ENCODE data around the gene DIO1.

DNA sequence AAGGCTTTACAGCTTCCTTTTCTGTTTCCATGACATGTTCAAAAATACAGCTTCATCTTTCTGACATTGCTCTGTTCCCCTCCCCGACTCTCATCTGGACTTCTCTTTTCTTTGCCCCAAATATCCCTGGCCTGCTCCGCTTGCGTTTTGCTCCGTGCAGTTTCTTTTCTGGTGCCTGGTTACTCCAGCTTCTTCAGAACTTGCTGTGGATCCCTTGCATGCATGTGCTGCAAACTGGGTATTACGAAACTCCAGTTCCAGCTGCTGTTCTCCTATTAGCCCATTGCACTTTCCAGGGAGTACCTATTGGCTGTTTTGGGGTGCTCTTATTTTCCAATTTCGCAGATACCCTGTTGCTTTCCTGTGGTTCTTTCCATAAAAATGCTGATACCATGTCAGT lies 46.0 kb upstream of the DIO1 start:
- no peak for TF ChIP-seq EZH2 (IDR thresholded peaks at IDR 0.05; ENCODE audit: borderline replicate concordance, insufficient read depth, low read depth, low read length, poor library complexity, severe bottlenecking)
- TF ChIP-seq, protein P1, sequence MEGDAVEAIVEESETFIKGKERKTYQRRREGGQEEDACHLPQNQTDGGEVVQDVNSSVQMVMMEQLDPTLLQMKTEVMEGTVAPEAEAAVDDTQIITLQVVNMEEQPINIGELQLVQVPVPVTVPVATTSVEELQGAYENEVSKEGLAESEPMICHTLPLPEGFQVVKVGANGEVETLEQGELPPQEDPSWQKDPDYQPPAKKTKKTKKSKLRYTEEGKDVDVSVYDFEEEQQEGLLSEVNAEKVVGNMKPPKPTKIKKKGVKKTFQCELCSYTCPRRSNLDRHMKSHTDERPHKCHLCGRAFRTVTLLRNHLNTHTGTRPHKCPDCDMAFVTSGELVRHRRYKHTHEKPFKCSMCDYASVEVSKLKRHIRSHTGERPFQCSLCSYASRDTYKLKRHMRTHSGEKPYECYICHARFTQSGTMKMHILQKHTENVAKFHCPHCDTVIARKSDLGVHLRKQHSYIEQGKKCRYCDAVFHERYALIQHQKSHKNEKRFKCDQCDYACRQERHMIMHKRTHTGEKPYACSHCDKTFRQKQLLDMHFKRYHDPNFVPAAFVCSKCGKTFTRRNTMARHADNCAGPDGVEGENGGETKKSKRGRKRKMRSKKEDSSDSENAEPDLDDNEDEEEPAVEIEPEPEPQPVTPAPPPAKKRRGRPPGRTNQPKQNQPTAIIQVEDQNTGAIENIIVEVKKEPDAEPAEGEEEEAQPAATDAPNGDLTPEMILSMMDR (IDR thresholded peaks at IDR 0.05) = no peak
